ENCODE data around the gene ATP6V1C2.

GRCh38 chr2:10829299-10829698 is 107.9 kb downstream of the ATP6V1C2 start:
- TF ChIP-seq POLR2A (IDR thresholded peaks at IDR 0.05) (no peak), CTCF (IDR thresholded peaks at IDR 0.05) (no peak)
